Calu3 (cell line): ENCODE measurements around the gene CACTIN. TPM values are rescaled to one million over a fixed set of nuclear protein-coding genes. Genes with fewer than 3 reads are reported as not detected.

Experiments used
- BruUV-seq: library from RNA; stranded (reverse); fragments of 400-500 nt; replicated peaks from 2 replicates; lab custom pipeline; 2021; lab: Mats Ljungman, UMichigan
- CTCF ChIA-PET: fragments of 300-600 bp; sonication (Branson Sonifier 250); formaldehyde crosslinking; loops from one replicate; lab custom pipeline; 2022; ENCODE audit warnings: antibody characterized with exemption; lab: Charles Lee
- DNase-seq: peaks from one replicate; pipeline ENCODE4 v3.0.0; 2022
- H3K27ac Mint-ChIP-seq: one replicate; pipeline ENCODE4 v1.8.0; 2022; ENCODE audit warnings: mixed read lengths; ENCODE audit not compliant: unreplicated experiment
- H3K27me3 Mint-ChIP-seq: one replicate; pipeline ENCODE4 v1.8.0; 2022; ENCODE audit warnings: mixed read lengths; ENCODE audit not compliant: unreplicated experiment
- H3K36me3 Mint-ChIP-seq: one replicate; pipeline ENCODE4 v1.8.0; 2022; ENCODE audit warnings: mild to moderate bottlenecking, moderate library complexity, mixed read lengths; ENCODE audit not compliant: insufficient read depth, unreplicated experiment
- H3K4me1 Mint-ChIP-seq: one replicate; pipeline ENCODE4 v1.8.0; 2022; ENCODE audit warnings: mild to moderate bottlenecking, low read depth, mixed read lengths; ENCODE audit not compliant: unreplicated experiment
- H3K4me3 Mint-ChIP-seq: one replicate; pipeline ENCODE4 v1.8.0; 2022; ENCODE audit warnings: mild to moderate bottlenecking, low read depth, moderate library complexity, mixed read lengths; ENCODE audit not compliant: unreplicated experiment
- H3K9me3 Mint-ChIP-seq: one replicate; pipeline ENCODE4 v1.8.0; 2022; ENCODE audit warnings: low read depth, mixed read lengths; ENCODE audit not compliant: unreplicated experiment
- CTCF ChIP-seq: fragments of 200-600 bp; IDR thresholded peaks from one replicate; pipeline ENCODE4 v1.8.0; 2022; ENCODE audit warnings: antibody characterized with exemption; ENCODE audit not compliant: unreplicated experiment
- intact Hi-C: fragments of 100-400 bp; cut with micrococcal nuclease; formaldehyde crosslinking; loops from one replicate; pipeline ENCODE4 v1.10.0; 2022; ENCODE audit not compliant: unreplicated experiment
- total RNA-seq: library from RNA; stranded (reverse); gene quantifications from 2 replicates; pipeline ENCODE4 v1.2.3, GENCODE V29; 2022

The CACTIN gene
- total RNA-seq, 1 experiment from 2014 or later: 21.4 TPM

DNA sequence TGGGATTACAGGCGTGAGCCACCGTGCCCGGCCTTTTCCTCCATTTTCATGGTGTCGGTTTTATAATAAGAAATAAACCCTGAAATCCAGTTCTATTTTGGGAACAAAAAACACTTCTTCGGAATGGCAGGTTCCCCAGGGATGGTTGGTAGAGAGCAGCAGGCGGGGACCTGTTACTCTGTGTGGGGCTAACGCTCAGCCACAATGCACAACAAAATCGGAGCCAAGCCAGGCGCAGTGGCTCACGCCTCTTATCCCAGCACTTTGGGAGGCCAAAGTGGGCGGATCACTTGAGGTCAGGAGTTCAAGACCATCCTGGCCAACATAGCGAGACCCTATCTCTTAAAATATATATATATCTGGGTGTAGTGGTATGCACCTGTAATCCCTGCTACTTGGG, 25.6 kb downstream of the CACTIN start:
- no TSS peak for BruUV-seq
- intact Hi-C loops: no loop called here
- no peaks in the 10 kb centered on the region for H3K4me1 Mint-ChIP-seq
- H3K4me3 Mint-ChIP-seq: no peak overlapping the region
- TF ChIP-seq CTCF: no peak
- CTCF ChIA-PET: no interaction called here
- no peaks in the 10 kb centered on the region for H3K27me3 Mint-ChIP-seq
- DNase-seq: no peak
- H3K36me3 Mint-ChIP-seq: no peaks in the 10 kb centered on the region
- no peaks in the 10 kb centered on the region for H3K9me3 Mint-ChIP-seq
- no peak overlapping the region for H3K27ac Mint-ChIP-seq

DNA sequence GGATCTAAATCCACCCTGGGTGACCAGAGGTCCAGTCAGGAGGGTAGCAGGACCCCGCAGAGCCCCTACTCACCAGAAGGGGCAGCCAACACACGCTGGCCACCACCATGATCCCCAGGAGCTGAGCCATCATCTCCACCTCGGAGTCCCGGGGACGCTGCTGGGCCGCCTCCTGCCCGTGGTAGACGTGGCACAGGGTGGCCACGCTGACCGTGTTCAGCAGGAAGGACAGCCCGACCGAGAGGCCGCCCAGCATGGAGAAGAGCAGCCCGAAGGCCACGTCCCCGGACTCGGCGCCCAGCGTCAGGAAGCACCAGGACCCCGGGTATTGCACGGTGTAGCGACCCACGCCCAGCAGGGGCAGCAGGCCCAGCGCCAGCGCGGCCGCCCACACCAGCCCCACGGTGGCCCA, 26.8 kb downstream of the CACTIN start:
- no peaks in the 10 kb centered on the region for H3K4me1 Mint-ChIP-seq
- no peak for TF ChIP-seq CTCF
- intact Hi-C loops: no loop called here
- no peak for DNase-seq
- CTCF ChIA-PET: no interaction called here
- peaks cover 2% of the 10 kb centered on the region for H3K27me3 Mint-ChIP-seq
- no peak overlapping the region for H3K27ac Mint-ChIP-seq
- no peak overlapping the region for H3K4me3 Mint-ChIP-seq
- BruUV-seq: no TSS peak
- H3K36me3 Mint-ChIP-seq: no peaks in the 10 kb centered on the region
- H3K9me3 Mint-ChIP-seq: no peaks in the 10 kb centered on the region

- Mint-ChIP-seq H3K27me3 (peaks cover 23% of the 10 kb centered on the region), H3K9me3 (no peaks in the 10 kb centered on the region), H3K27ac (no peak overlapping the region), H3K4me3 (no peak overlapping the region), H3K4me1 (no peaks in the 10 kb centered on the region), H3K36me3 (no peaks in the 10 kb centered on the region)
- DNase-seq: no peak
- no TSS peak for BruUV-seq
- no peak for TF ChIP-seq CTCF
- CTCF ChIA-PET: no interaction called here
- intact Hi-C loops: no loop called here
Observed at GRCh38 chr19:3595521-3596061, 31.0 kb downstream of the CACTIN start.

DNA sequence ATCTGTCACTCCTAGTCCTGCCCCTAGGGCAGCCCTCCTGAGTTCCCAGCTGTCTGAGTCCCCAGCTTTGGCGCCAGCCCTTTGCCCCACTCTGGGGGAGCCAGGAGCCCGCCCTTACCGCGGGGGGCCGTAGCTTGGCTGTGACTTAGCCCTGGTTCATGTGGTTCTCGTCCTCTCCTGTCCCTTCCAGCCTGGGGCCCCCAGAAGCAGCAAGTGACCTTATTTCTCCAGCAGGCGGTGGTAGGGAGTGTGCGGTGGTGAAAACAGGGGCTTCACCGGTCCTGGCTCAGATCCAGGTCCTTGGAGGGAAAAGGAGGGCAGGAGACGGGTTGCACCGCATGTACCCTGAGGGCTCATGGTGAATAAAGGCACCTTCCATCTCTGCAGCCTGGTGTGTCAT, 33.4 kb downstream of the CACTIN start:
- no peak for DNase-seq
- no peak overlapping the region for H3K4me3 Mint-ChIP-seq
- CTCF ChIA-PET: no interaction called here
- no peaks in the 10 kb centered on the region for H3K36me3 Mint-ChIP-seq
- H3K27me3 Mint-ChIP-seq: peaks cover 23% of the 10 kb centered on the region
- intact Hi-C loops: no loop called here
- H3K9me3 Mint-ChIP-seq: no peaks in the 10 kb centered on the region
- BruUV-seq: no TSS peak
- no peak for TF ChIP-seq CTCF
- no peak overlapping the region for H3K27ac Mint-ChIP-seq
- H3K4me1 Mint-ChIP-seq: no peaks in the 10 kb centered on the region
